ENCODE measurements around the gene SSR1. TPM values are rescaled to one million over a fixed set of nuclear protein-coding genes. Genes with fewer than 3 reads are reported as not detected.

SSR1 gene
- total and polyA plus RNA-seq, 2 of the 13 experiments (the other 11 are each of a cell fraction or from before 2014, with no cell fraction given): 203 to 243 TPM

DNA sequence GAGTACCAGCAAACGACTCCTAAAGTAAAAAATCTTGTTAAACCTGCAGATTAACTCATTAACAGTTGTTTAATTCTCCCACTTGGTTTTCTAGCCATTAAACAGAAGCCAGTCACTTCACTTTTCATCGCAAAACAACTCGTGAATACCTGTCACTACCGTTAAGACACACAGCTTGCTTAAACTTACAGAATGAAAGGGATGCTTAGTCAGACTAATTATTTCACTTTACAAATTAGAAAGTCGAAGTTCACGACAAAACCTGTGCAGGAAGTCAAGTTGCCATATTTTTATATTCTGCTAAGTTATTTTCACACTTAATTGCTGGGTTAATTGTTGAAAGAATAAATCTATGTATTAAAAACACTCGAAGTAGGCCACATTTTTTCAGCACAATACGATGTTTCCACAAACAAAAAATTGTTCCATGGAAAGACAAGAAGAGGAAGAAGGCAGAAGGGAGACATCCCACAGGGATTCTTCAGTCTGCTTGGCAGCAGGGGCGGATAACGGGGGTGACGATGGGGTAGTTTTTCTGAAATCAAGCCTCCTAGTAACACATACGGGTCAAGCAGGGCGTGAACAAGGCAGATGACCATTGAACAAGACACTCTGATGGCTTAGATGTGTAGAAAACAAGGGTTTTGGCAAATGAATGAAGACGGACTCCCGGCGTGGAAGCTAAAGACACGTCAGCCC, 933 bp downstream of the SSR1 start:
- peak overlapping the region; percentile 84 for H3K4me2 ChIP-seq (ENCODE audit: low read depth, low read length)
- peak overlapping the region; percentile 99 for H3K9ac ChIP-seq (ENCODE audit: insufficient read depth, low read depth, low read length)
- H3K27ac ChIP-seq (ENCODE audit: extremely low read length, insufficient read depth, low read length): peak overlapping the region; percentile 91
- intact Hi-C loops (cut with micrococcal nuclease; ENCODE audit: unreplicated experiment) (loop anchor here (2.0 to 5.0 kb wide), 2 partner anchors 27 to 230 kb away; partner anchors contain the start of gene DSP), in situ Hi-C loops (cut with HindIII; ENCODE audit: extremely low pct_ligation_motif_present, low pct_unique_long_range_greater_than_20kb) (no loop called here)
- no peaks in the 10 kb centered on the region for H3K9me3 ChIP-seq (ENCODE audit: low read length)
- ChIA-PET CTCF (ENCODE audit: low intra/inter-chr PET ratio, low total read pairs) (interaction anchor here (1.9 kb wide), 1 partner anchor 27 kb away, joined by 5 read pairs; no protein-coding TSS in a partner anchor), POLR2A (interaction anchor here (0.7 to 1.2 kb wide), 2 partner anchors 77 to 231 kb away, joined by 3 to 4 read pairs; partner anchors contain the start of genes CAGE1 and RIOK1)
- no peaks in the 10 kb centered on the region; a peak in 1 of 5 replicates for H3K27me3 ChIP-seq (ENCODE audit: control insufficient read depth in 1 of 2, insufficient read depth in 2 of 2, low read length in 2 of 2)
- H3K79me2 ChIP-seq (ENCODE audit: insufficient read depth, low read length): peaks cover 60% of the 10 kb centered on the region
- BruUV-seq (replicated peaks): no TSS peak
- ATAC-seq (no peak; the same call in 2 of the 3 replicates), FAIRE-seq (no peak), DNase-seq (ENCODE audit: low spot score) (peak; percentile 51)
- peaks cover 73% of the 10 kb centered on the region for H3K4me1 ChIP-seq (ENCODE audit: insufficient read depth, low read length)
- H3K4me3 ChIP-seq (replicated peaks in 1 of 3; ENCODE audit: insufficient read depth in 1 of 3, low read depth in 2 of 3, low read length in 3 of 3): peak overlapping the region; percentile 85 to 98 (median 97)
- H3K36me3 ChIP-seq (replicated peaks in 1 of 2; ENCODE audit: control insufficient read depth in 1 of 2, insufficient read depth in 2 of 2, low read length in 2 of 2): peaks cover 7 to 28% of the 10 kb centered on the region in 2 experiments
- WGBS (ENCODE audit: low lambda C conversion rate): under 1% methylated on average over 17 of the region's 17 CpGs
- H4K20me1 ChIP-seq (ENCODE audit: insufficient read depth, low read length): peaks cover 8% of the 10 kb centered on the region; the same call in 1 of the 2 replicates
- H2AFZ ChIP-seq (ENCODE audit: low read length): no peak overlapping the region
- TF ChIP-seq DNMT3B (CRISPR knock-in tag; conservative IDR thresholded peaks at IDR 0.05): 0 out of 2 replicates have a peak, but pooled peaks have one; percentile 66
- TF ChIP-seq RAD51 (IDR thresholded peaks at IDR 0.05; ENCODE audit: borderline replicate concordance): no peak
- TF ChIP-seq, protein P1, sequence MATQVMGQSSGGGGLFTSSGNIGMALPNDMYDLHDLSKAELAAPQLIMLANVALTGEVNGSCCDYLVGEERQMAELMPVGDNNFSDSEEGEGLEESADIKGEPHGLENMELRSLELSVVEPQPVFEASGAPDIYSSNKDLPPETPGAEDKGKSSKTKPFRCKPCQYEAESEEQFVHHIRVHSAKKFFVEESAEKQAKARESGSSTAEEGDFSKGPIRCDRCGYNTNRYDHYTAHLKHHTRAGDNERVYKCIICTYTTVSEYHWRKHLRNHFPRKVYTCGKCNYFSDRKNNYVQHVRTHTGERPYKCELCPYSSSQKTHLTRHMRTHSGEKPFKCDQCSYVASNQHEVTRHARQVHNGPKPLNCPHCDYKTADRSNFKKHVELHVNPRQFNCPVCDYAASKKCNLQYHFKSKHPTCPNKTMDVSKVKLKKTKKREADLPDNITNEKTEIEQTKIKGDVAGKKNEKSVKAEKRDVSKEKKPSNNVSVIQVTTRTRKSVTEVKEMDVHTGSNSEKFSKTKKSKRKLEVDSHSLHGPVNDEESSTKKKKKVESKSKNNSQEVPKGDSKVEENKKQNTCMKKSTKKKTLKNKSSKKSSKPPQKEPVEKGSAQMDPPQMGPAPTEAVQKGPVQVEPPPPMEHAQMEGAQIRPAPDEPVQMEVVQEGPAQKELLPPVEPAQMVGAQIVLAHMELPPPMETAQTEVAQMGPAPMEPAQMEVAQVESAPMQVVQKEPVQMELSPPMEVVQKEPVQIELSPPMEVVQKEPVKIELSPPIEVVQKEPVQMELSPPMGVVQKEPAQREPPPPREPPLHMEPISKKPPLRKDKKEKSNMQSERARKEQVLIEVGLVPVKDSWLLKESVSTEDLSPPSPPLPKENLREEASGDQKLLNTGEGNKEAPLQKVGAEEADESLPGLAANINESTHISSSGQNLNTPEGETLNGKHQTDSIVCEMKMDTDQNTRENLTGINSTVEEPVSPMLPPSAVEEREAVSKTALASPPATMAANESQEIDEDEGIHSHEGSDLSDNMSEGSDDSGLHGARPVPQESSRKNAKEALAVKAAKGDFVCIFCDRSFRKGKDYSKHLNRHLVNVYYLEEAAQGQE (IDR thresholded peaks at IDR 0.05; ENCODE audit: borderline replicate concordance in 1 of 2, low read depth in 1 of 2, low read length in 2 of 2): no peak
- no peak for TF ChIP-seq RFXANK (CRISPR knock-in tag; IDR thresholded peaks at IDR 0.05)
- TF ChIP-seq HDAC6 (IDR thresholded peaks at IDR 0.05; ENCODE audit: low read depth, low read length): peak; percentile 55; the same call in 1 of the 2 replicates
- TF ChIP-seq MED1 (CRISPR knock-in tag; IDR thresholded peaks at IDR 0.05): 0 out of 2 replicates have a peak, but pooled peaks have one; percentile 14
- TF ChIP-seq, protein P2, sequence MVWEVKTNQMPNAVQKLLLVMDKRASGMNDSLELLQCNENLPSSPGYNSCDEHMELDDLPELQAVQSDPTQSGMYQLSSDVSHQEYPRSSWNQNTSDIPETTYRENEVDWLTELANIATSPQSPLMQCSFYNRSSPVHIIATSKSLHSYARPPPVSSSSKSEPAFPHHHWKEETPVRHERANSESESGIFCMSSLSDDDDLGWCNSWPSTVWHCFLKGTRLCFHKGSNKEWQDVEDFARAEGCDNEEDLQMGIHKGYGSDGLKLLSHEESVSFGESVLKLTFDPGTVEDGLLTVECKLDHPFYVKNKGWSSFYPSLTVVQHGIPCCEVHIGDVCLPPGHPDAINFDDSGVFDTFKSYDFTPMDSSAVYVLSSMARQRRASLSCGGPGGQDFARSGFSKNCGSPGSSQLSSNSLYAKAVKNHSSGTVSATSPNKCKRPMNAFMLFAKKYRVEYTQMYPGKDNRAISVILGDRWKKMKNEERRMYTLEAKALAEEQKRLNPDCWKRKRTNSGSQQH (CRISPR knock-in tag; IDR thresholded peaks at IDR 0.05; ENCODE audit: low read depth): peak; percentile 99
- 0 out of 2 replicates have a peak, but pooled peaks have one; percentile 13 for TF ChIP-seq GZF1 (CRISPR knock-in tag; IDR thresholded peaks at IDR 0.05)
- TF ChIP-seq ATAD3A (CRISPR knock-in tag; IDR thresholded peaks at IDR 0.05): 0 out of 2 replicates have a peak, but pooled peaks have one; percentile 12
- TF ChIP-seq CEBPG (CRISPR knock-in tag; IDR thresholded peaks at IDR 0.05): no peak
- no peak for TF ChIP-seq MBNL3 (CRISPR knock-in tag; conservative IDR thresholded peaks at IDR 0.05)
- no peak for TF ChIP-seq JARID2 (CRISPR knock-in tag; IDR thresholded peaks at IDR 0.05; ENCODE audit: insufficient replicate concordance)
- TF ChIP-seq ZBTB21 (CRISPR knock-in tag; IDR thresholded peaks at IDR 0.05): no peak
- no peak for TF ChIP-seq ZNF451 (CRISPR knock-in tag; IDR thresholded peaks at IDR 0.05)
- TF ChIP-seq, protein P3, sequence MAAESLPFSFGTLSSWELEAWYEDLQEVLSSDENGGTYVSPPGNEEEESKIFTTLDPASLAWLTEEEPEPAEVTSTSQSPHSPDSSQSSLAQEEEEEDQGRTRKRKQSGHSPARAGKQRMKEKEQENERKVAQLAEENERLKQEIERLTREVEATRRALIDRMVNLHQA (CRISPR knock-in tag; IDR thresholded peaks at IDR 0.05): no peak
- TF ChIP-seq, protein P4, sequence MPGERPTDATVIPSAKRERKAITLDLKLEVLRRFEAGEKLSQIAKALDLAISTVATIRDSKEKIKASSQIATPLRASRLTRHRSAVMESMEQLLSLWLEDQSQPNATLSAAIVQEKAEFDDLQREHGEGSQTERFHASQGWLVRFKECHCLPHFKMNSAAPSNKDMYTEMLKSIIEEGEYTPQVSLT (CRISPR knock-in tag; IDR thresholded peaks at IDR 0.05; ENCODE audit: borderline replicate concordance, low read depth): no peak
- TF ChIP-seq ZSCAN20 (CRISPR knock-in tag; IDR thresholded peaks at IDR 0.05; ENCODE audit: borderline replicate concordance): 0 out of 2 replicates have a peak, but pooled peaks have one; percentile 32
- no peak for TF ChIP-seq PHF20 (CRISPR knock-in tag; IDR thresholded peaks at IDR 0.05)
- no peak for TF ChIP-seq KAT2B (IDR thresholded peaks at IDR 0.05; ENCODE audit: borderline replicate concordance, low read depth, low read length)
